Ishikawa (cell line): Measurements from ENCODE around the gene GASK1A.

ENCODE experiments used
- EGR1 ChIP-seq: IDR thresholded peaks from 2 replicates; pipeline ENCODE4 v1.6.1; 2012
- MAX ChIP-seq: IDR thresholded peaks from 2 replicates; pipeline ENCODE4 v1.6.1; 2012
- TCF12 ChIP-seq: IDR thresholded peaks from 2 replicates; pipeline ENCODE4 v1.6.1; 2012; ENCODE audit warnings: low read depth
- USF1 ChIP-seq: IDR thresholded peaks from 2 replicates; pipeline ENCODE4 v1.6.1; 2012
- YY1 ChIP-seq: IDR thresholded peaks from 2 replicates; pipeline ENCODE4 v1.6.1; 2012; ENCODE audit warnings: low read depth

- TF ChIP-seq YY1 (no peak), TCF12 (no peak), MAX (no peak), USF1 (no peak), EGR1 (no peak)
Observed at GRCh38 chr3:42963269-42963668, 15.8 kb upstream of the GASK1A start.
